Fibroblast of lung (primary cell): ENCODE results near the gene TOM1. TPM values are rescaled to one million over a fixed set of nuclear protein-coding genes. Genes with fewer than 3 reads are reported as not detected.
A peak's percentile ranks its signal among the peaks of the same experiment; 100 is the strongest.

Experiments used
- DNase-seq, 2 donors: peaks; one replicate each; pipeline versions ENCODE4 v3.0.0 to v3.0.0-alpha.2; 2010; ENCODE audit warnings: low read depth in 2 of 2
- H2AFZ ChIP-seq: 2 replicates; pipeline ENCODE4 v1.5.1; 2012; ENCODE audit warnings: low read length, control low read depth, inconsistent platforms
- H3K27ac ChIP-seq: 2 replicates; pipeline ENCODE4 v1.5.1; 2011; ENCODE audit warnings: low read length, control low read depth; ENCODE audit not compliant: insufficient read depth
- H3K27me3 ChIP-seq: 2 replicates; pipeline ENCODE4 v1.5.1; 2011; ENCODE audit warnings: mild to moderate bottlenecking, low read length; ENCODE audit not compliant: control insufficient read depth, insufficient read depth
- H3K36me3 ChIP-seq: 2 replicates; pipeline ENCODE4 v1.5.1; 2011; ENCODE audit warnings: low read length; ENCODE audit not compliant: control insufficient read depth, insufficient read depth
- H3K4me1 ChIP-seq: 2 replicates; pipeline ENCODE4 v1.5.1; 2011; ENCODE audit warnings: low read length; ENCODE audit not compliant: control insufficient read depth, insufficient read depth; ENCODE audit errors: extremely low read depth
- H3K4me2 ChIP-seq: 2 replicates; pipeline ENCODE4 v1.5.1; 2011; ENCODE audit warnings: low read length, control low read depth; ENCODE audit not compliant: insufficient read depth; ENCODE audit errors: extremely low read depth
- H3K4me3 ChIP-seq, 4 experiments: fragments of 200-600 bp in 1 of 4; sonication (generic) in 1 of 4; replicated peaks in 1 of 4; 2 replicates each; pipeline ENCODE4 v1.5.1; 2011 to 2016; ENCODE audit warnings: low read length in 4 of 4, low read depth in 3 of 4, mild to moderate bottlenecking in 3 of 4, control low read depth in 2 of 4, inconsistent platforms in 1 of 4, mixed read lengths in 1 of 4; ENCODE audit not compliant: insufficient read depth in 1 of 4; ENCODE audit errors: control extremely low read depth in 1 of 4
- H3K79me2 ChIP-seq: 2 replicates; pipeline ENCODE4 v1.5.1; 2012; ENCODE audit warnings: mild to moderate bottlenecking, low read length, inconsistent platforms; ENCODE audit not compliant: control insufficient read depth, insufficient read depth
- H3K9ac ChIP-seq: 2 replicates; pipeline ENCODE4 v1.5.1; 2011; ENCODE audit warnings: mild to moderate bottlenecking, low read length, control low read depth; ENCODE audit not compliant: insufficient read depth
- H3K9me3 ChIP-seq: 2 replicates; pipeline ENCODE4 v1.5.1; 2012; ENCODE audit warnings: low read depth, low read length; ENCODE audit not compliant: control insufficient read depth, insufficient read depth
- H4K20me1 ChIP-seq: 2 replicates; pipeline ENCODE4 v1.5.1; 2011; ENCODE audit warnings: low read length; ENCODE audit not compliant: control insufficient read depth, insufficient read depth; ENCODE audit errors: extremely low read depth
- EZH2 ChIP-seq: IDR thresholded peaks from 2 replicates; pipeline ENCODE4 v1.5.1; 2012; ENCODE audit warnings: low read length, control low read depth, mild to moderate bottlenecking; ENCODE audit errors: missing control alignments
- polyA plus RNA-seq, 2 donors: library from polyadenylated mRNA; depleted of rRNA in 1 of 2; stranded (reverse) in 1 of 2; unstranded in 1 of 2; fragments of >200 nt; gene quantifications; 2 replicates each; pipeline ENCODE4 v1.2.1, GENCODE V29; 2011 to 2012; ENCODE audit warnings: missing spikeins in 1 of 2
- total RNA-seq: library from RNA; depleted of rRNA; stranded (reverse); fragments of >200 nt; gene quantifications from 2 replicates; pipeline ENCODE4 v1.2.1, GENCODE V29; 2014
- TF ChIP-seq, protein P1 (sequence below), 2 donors: IDR thresholded peaks in 1 of 2; conservative IDR thresholded peaks in 1 of 2; 1 replicate in 1 of 2; 2 replicates in 1 of 2; pipeline ENCODE4 v1.5.1; 2011 to 2012; ENCODE audit warnings: low read length in 2 of 2, control low read depth in 1 of 2, inconsistent platforms in 1 of 2, low read depth in 1 of 2, mild to moderate bottlenecking in 1 of 2

The TOM1 gene
- total and polyA plus RNA-seq, 2 donors (not counting 1 experiment from before 2014, with no cell fraction given) = 30.9 to 51.6 TPM

- no peaks in the 10 kb centered on the region for H3K9me3 ChIP-seq
- DNase-seq = no peak
- peak overlapping the region in 1 of 4 experiments; percentile 30 for H3K4me3 ChIP-seq
- no peaks in the 10 kb centered on the region for H4K20me1 ChIP-seq
- H3K36me3 ChIP-seq = peaks cover 25% of the 10 kb centered on the region
- peaks cover 15% of the 10 kb centered on the region for H3K79me2 ChIP-seq
- no peaks in the 10 kb centered on the region for H3K27me3 ChIP-seq
- no peak overlapping the region for H3K9ac ChIP-seq
- H3K4me2 ChIP-seq = no peak overlapping the region
- peaks cover 7% of the 10 kb centered on the region for H3K4me1 ChIP-seq
- TF ChIP-seq, protein P1, sequence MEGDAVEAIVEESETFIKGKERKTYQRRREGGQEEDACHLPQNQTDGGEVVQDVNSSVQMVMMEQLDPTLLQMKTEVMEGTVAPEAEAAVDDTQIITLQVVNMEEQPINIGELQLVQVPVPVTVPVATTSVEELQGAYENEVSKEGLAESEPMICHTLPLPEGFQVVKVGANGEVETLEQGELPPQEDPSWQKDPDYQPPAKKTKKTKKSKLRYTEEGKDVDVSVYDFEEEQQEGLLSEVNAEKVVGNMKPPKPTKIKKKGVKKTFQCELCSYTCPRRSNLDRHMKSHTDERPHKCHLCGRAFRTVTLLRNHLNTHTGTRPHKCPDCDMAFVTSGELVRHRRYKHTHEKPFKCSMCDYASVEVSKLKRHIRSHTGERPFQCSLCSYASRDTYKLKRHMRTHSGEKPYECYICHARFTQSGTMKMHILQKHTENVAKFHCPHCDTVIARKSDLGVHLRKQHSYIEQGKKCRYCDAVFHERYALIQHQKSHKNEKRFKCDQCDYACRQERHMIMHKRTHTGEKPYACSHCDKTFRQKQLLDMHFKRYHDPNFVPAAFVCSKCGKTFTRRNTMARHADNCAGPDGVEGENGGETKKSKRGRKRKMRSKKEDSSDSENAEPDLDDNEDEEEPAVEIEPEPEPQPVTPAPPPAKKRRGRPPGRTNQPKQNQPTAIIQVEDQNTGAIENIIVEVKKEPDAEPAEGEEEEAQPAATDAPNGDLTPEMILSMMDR (conservative IDR thresholded peaks at IDR 0.05 in 1 of 2, IDR thresholded peaks at IDR 0.05 in 1 of 2; ENCODE audit: low read depth in 1 of 2, low read length in 2 of 2) = no peak
- TF ChIP-seq EZH2 = no peak
- H2AFZ ChIP-seq = no peak overlapping the region
- H3K27ac ChIP-seq = no peak overlapping the region
Measured at GRCh38 chr22:35384975-35385588, 85.4 kb downstream of the TOM1 start.

DNA sequence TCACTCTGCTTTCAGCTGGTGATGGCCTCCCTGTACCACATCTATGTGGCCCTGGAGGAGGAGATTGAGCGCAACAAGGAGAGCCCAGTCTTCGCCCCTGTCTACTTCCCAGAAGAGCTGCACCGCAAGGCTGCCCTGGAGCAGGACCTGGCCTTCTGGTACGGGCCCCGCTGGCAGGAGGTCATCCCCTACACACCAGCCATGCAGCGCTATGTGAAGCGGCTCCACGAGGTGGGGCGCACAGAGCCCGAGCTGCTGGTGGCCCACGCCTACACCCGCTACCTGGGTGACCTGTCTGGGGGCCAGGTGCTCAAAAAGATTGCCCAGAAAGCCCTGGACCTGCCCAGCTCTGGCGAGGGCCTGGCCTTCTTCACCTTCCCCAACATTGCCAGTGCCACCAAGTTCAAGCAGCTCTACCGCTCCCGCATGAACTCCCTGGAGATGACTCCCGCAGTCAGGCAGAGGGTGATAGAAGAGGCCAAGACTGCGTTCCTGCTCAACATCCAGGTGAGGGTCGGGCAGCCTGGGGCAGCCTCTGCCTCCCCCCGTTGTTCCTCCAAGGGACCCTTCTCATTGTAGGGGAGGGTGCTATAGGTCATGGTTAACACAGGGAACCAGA is 87.1 kb downstream of the TOM1 start:
- H3K79me2 ChIP-seq = peaks cover 6% of the 10 kb centered on the region
- H3K36me3 ChIP-seq = peaks cover 30% of the 10 kb centered on the region

DNA sequence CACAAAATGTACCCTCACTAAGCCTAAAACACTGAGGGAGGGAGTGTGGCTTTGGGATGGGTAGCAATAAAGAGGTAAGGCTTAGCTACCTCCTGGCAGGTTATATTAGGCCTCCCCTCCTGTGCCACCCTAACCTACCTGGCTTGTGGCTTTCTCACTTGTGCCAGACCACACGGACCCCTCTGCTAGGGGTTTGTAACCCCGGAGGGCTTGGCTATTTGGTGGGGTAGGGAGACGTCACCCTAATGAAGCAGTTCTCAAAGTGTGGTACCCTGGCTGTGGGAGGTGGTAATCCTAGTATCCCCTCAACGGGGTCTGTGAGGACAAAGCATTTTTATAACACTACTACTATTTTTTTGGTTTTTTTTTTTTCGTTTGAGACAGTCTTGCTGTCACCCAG is 91.2 kb downstream of the TOM1 start:
- Histone ChIP-seq H3K4me1 (no peaks in the 10 kb centered on the region), H3K9ac (no peak overlapping the region), H3K4me2 (no peak overlapping the region), H4K20me1 (no peaks in the 10 kb centered on the region), H3K4me3 (no peak overlapping the region), H3K9me3 (no peaks in the 10 kb centered on the region), H3K36me3 (peaks cover 34% of the 10 kb centered on the region), H3K27me3 (no peaks in the 10 kb centered on the region), H2AFZ (no peak overlapping the region), H3K27ac (no peak overlapping the region), H3K79me2 (no peaks in the 10 kb centered on the region)
- DNase-seq = no peak
- TF ChIP-seq, protein P1 (conservative IDR thresholded peaks at IDR 0.05 in 1 of 2, IDR thresholded peaks at IDR 0.05 in 1 of 2; ENCODE audit: low read depth in 1 of 2, low read length in 2 of 2) = no peak
- TF ChIP-seq EZH2 = no peak

More for the DNA sequence above, 87.1 kb downstream of the TOM1 start:
- no peak for DNase-seq
- Histone ChIP-seq H3K27me3 (no peaks in the 10 kb centered on the region), H3K4me3 (no peak overlapping the region), H2AFZ (no peak overlapping the region), H3K9me3 (no peaks in the 10 kb centered on the region), H3K4me2 (no peak overlapping the region), H4K20me1 (no peaks in the 10 kb centered on the region), H3K9ac (no peak overlapping the region), H3K4me1 (no peaks in the 10 kb centered on the region), H3K27ac (no peak overlapping the region)
- TF ChIP-seq EZH2 = no peak
- TF ChIP-seq, protein P1 (conservative IDR thresholded peaks at IDR 0.05 in 1 of 2, IDR thresholded peaks at IDR 0.05 in 1 of 2; ENCODE audit: low read depth in 1 of 2, low read length in 2 of 2) = no peak
